SK-N-SH (cell line): ENCODE data around the gene LRP5. TPM values are rescaled to one million over a fixed set of nuclear protein-coding genes. Genes with fewer than 3 reads are reported as not detected.
A peak's percentile ranks its signal among the peaks of the same experiment; 100 is the strongest.

ENCODE experiments used
- CTCF ChIA-PET: fragments of 300-600, 350-600 bp; formaldehyde crosslinking; extraction: SDS; loops from one replicate; lab custom pipeline; 2021; lab: Yijun Ruan, JAX
- POLR2A ChIA-PET: fragments of 350-600 bp; sonication (Branson Sonifier 250); formaldehyde crosslinking; extraction: SDS; loops from one replicate; lab custom pipeline; 2020; ENCODE audit warnings: antibody characterized with exemption, inconsistent platforms; lab: Yijun Ruan, JAX
- DNase-seq: peaks from one replicate; pipeline ENCODE4 v3.0.0; 2012
- H2AFZ ChIP-seq: fragments of 200-600 bp; sonication (generic); 2 replicates; pipeline ENCODE4 v1.8.1; 2016; ENCODE audit warnings: antibody characterized with exemption, mild to moderate bottlenecking, low read depth
- H3F3A ChIP-seq: fragments of 200-600 bp; sonication (generic); replicated peaks from 2 replicates; pipeline ENCODE3; 2016; ENCODE audit warnings: antibody characterized with exemption, mild to moderate bottlenecking; ENCODE audit not compliant: insufficient read depth
- H3K27ac ChIP-seq, 2 experiments: fragments of 200-500 bp in 1 of 2; fragments of 200-600 bp in 1 of 2; sonication (Bioruptor generic) in 1 of 2; sonication (generic), shearing (Covaris generic) in 1 of 2; 2 replicates each; pipeline versions ENCODE4 v1.5.1 to v1.6.1; 2014 to 2016; ENCODE audit warnings: low read depth in 2 of 2, inconsistent platforms in 1 of 2, low read length in 1 of 2, mild to moderate bottlenecking in 1 of 2, mixed read lengths in 1 of 2
- H3K27me3 ChIP-seq: fragments of 200-600 bp; sonication (generic), shearing (Covaris generic); 2 replicates; pipeline ENCODE4 v1.6.1; 2016; ENCODE audit warnings: mixed run types; ENCODE audit not compliant: insufficient read depth
- H3K36me3 ChIP-seq, 2 experiments: fragments of 200-500 bp in 1 of 2; fragments of 200-600 bp in 1 of 2; sonication (Bioruptor generic) in 1 of 2; sonication (generic) in 1 of 2; replicated peaks in 1 of 2; 2 replicates each; pipeline versions ENCODE3 to v1.5.1; 2014 to 2016; ENCODE audit warnings: low read length in 1 of 2, mild to moderate bottlenecking in 1 of 2; ENCODE audit not compliant: insufficient read depth in 2 of 2, control insufficient read depth in 1 of 2
- H3K4me1 ChIP-seq, 2 experiments: fragments of 200-500 bp in 1 of 2; fragments of 200-600 bp in 1 of 2; sonication (Bioruptor generic) in 1 of 2; sonication (generic), shearing (Covaris generic) in 1 of 2; 2 replicates each; pipeline versions ENCODE4 v1.5.1 to v1.6.1; 2014 to 2016; ENCODE audit warnings: low read depth in 1 of 2, low read length in 1 of 2, mixed run types in 1 of 2; ENCODE audit not compliant: insufficient read depth in 2 of 2, control insufficient read depth in 1 of 2
- H3K4me2 ChIP-seq: fragments of 200-600 bp; sonication (generic), shearing (Covaris generic); 2 replicates; pipeline ENCODE4 v1.6.1; 2017; ENCODE audit warnings: mixed run types
- H3K4me3 ChIP-seq, 2 experiments: fragments of 200-500 bp in 1 of 2; fragments of 200-600 bp in 1 of 2; sonication (Bioruptor generic) in 1 of 2; sonication (generic), shearing (Covaris generic) in 1 of 2; 2 replicates each; pipeline versions ENCODE4 v1.5.1 to v1.8.1; 2014 to 2016; ENCODE audit warnings: low read depth in 2 of 2, inconsistent platforms in 1 of 2, low read length in 1 of 2, mild to moderate bottlenecking in 1 of 2, mixed read lengths in 1 of 2, moderate library complexity in 1 of 2
- H3K79me2 ChIP-seq: fragments of 200-600 bp; sonication (generic); 2 replicates; pipeline ENCODE4 v1.8.1; 2017; ENCODE audit warnings: mild to moderate bottlenecking; ENCODE audit not compliant: insufficient read depth
- H3K9ac ChIP-seq: fragments of 200-600 bp; sonication (generic); 2 replicates; pipeline ENCODE4 v1.6.1; 2017; ENCODE audit warnings: mixed run types
- H3K9me2 ChIP-seq: fragments of 200-600 bp; sonication (generic); 2 replicates; pipeline ENCODE4 v1.6.1; 2017; ENCODE audit warnings: mixed run types
- H3K9me3 ChIP-seq: fragments of 200-600 bp; sonication (generic); 2 replicates; pipeline ENCODE4 v1.6.1; 2017; ENCODE audit warnings: mixed run types, mild to moderate bottlenecking, moderate library complexity
- H4K20me1 ChIP-seq: fragments of 200-600 bp; sonication (generic); 2 replicates; pipeline ENCODE4 v1.6.1; 2017; ENCODE audit warnings: mild to moderate bottlenecking, mixed run types; ENCODE audit not compliant: insufficient read depth
- ELF1 ChIP-seq: IDR thresholded peaks from 2 replicates; pipeline ENCODE4 v1.4.0; 2012
- FOSL2 ChIP-seq: IDR thresholded peaks from 2 replicates; pipeline ENCODE4 v1.4.0; 2012; ENCODE audit warnings: low read depth, mild to moderate bottlenecking, moderate library complexity, borderline replicate concordance
- FOXM1 ChIP-seq: IDR thresholded peaks from 2 replicates; pipeline ENCODE4 v1.4.0; 2012; ENCODE audit warnings: low read depth, mild to moderate bottlenecking
- NRF1 ChIP-seq: IDR thresholded peaks from 2 replicates; pipeline ENCODE4 v1.6.1; 2012; ENCODE audit warnings: low read depth, mild to moderate bottlenecking, low read length
- POLR2AphosphoS5 ChIP-seq: IDR thresholded peaks from 2 replicates; pipeline ENCODE4 v1.6.1; 2012; ENCODE audit warnings: low read depth, low read length
- RAD21 ChIP-seq: IDR thresholded peaks from 2 replicates; pipeline ENCODE4 v1.6.1; 2012; ENCODE audit warnings: mild to moderate bottlenecking, low read length
- SMC3 ChIP-seq: IDR thresholded peaks from 2 replicates; pipeline ENCODE4 v1.6.1; 2012; ENCODE audit warnings: low read depth, low read length, improper control_type of control experiment
- TAF1 ChIP-seq: IDR thresholded peaks from 2 replicates; pipeline ENCODE4 v1.6.1; 2012; ENCODE audit warnings: low read depth, mild to moderate bottlenecking, low read length, moderate library complexity, borderline replicate concordance
- TEAD4 ChIP-seq: IDR thresholded peaks from 2 replicates; pipeline ENCODE4 v1.4.0; 2012; ENCODE audit warnings: mild to moderate bottlenecking, borderline replicate concordance; ENCODE audit not compliant: insufficient read depth
- WGBS: methylation state at CpG from one replicate; pipeline ENCODE4 v1.1.6; 2017; ENCODE audit warnings: low lambda C conversion rate; 5-methylcytosine and 5-hydroxymethylcytosine counted together
- polyA plus RNA-seq, 3 experiments: library from polyadenylated mRNA; depleted of rRNA; stranded (reverse); fragments of >200 nt; gene quantifications; 2 replicates each; pipeline ENCODE4 v1.2.3, GENCODE V29; 2012
- TF ChIP-seq, protein P1 (sequence below): fragments of 150-350 bp; IDR thresholded peaks from 2 replicates; pipeline ENCODE4 v1.6.1; 2017; ENCODE audit warnings: antibody characterized with exemption, low read length, low read depth, borderline replicate concordance
- TF ChIP-seq, protein P2 (sequence below): fragments of 200-600 bp; sonication (generic); IDR thresholded peaks from 2 replicates; pipeline ENCODE4 v1.6.1; 2017; ENCODE audit warnings: antibody characterized with exemption, mild to moderate bottlenecking, moderate library complexity

LRP5 gene
- polyA plus RNA-seq, 1 of the 3 experiments (the other 2 are of a cell fraction) = 15.0 TPM

GRCh38 chr11:68388595-68389198, 76.3 kb downstream of the LRP5 start:
- Histone ChIP-seq H3K4me1 (no peaks in the 10 kb centered on the region; a peak in 1 of 4 replicates), H3K9me2 (no peaks in the 10 kb centered on the region), H2AFZ (no peak overlapping the region), H3K4me2 (no peak overlapping the region), H3K4me3 (no peak overlapping the region), H3F3A (no peaks in the 10 kb centered on the region), H3K9ac (no peak overlapping the region), H3K36me3 (peaks cover 4 to 7% of the 10 kb centered on the region in 2 experiments), H3K9me3 (no peaks in the 10 kb centered on the region), H3K79me2 (no peaks in the 10 kb centered on the region), H3K27me3 (no peaks in the 10 kb centered on the region), H4K20me1 (0 out of 2 replicates have a peak, but pooled peaks cover 1% of the 10 kb centered on the region), H3K27ac (no peak overlapping the region)
- CTCF ChIA-PET = interaction anchor here (1.3 to 1.8 kb wide), 2 partner anchors 34 to 91 kb away, joined by 3 to 7 read pairs; no protein-coding TSS in a partner anchor
- 92% methylated on average over 9 of the region's 11 CpGs for WGBS
- POLR2A ChIA-PET = no interaction called here
- DNase-seq = no peak
- TF ChIP-seq RAD21 = peak; percentile 26; the same call in 1 of the 2 replicates
- TF ChIP-seq, protein P1, sequence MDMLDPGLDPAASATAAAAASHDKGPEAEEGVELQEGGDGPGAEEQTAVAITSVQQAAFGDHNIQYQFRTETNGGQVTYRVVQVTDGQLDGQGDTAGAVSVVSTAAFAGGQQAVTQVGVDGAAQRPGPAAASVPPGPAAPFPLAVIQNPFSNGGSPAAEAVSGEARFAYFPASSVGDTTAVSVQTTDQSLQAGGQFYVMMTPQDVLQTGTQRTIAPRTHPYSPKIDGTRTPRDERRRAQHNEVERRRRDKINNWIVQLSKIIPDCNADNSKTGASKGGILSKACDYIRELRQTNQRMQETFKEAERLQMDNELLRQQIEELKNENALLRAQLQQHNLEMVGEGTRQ = no peak

DNA sequence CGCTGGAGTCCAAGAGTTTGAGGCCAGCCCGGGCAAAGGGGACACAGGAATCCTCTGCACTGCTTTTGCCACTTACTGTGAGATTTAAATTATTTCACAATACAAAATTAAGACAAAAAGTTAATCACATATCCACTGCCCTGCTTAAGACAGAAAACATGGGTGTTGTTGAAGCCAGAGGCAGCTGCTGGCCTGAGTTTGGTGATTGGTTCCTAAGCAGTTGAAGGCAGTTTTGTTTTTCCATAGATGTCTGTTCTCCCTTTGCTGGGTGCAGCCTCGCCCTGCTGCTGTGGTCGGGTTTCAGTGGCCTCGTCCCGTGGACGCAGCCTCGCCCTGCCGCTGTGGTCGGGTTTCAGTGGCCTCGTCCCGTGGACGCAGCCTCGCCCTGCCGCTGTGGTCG, 77.9 kb downstream of the LRP5 start:
- Histone ChIP-seq H3K79me2 (no peaks in the 10 kb centered on the region), H3K4me1 (no peaks in the 10 kb centered on the region), H3F3A (no peaks in the 10 kb centered on the region), H3K4me3 (no peak overlapping the region), H3K9me2 (no peaks in the 10 kb centered on the region), H4K20me1 (no peaks in the 10 kb centered on the region), H2AFZ (no peak overlapping the region), H3K9ac (no peak overlapping the region), H3K36me3 (peaks cover 4 to 7% of the 10 kb centered on the region in 2 experiments), H3K4me2 (no peak overlapping the region), H3K27ac (no peak overlapping the region), H3K9me3 (no peaks in the 10 kb centered on the region), H3K27me3 (no peaks in the 10 kb centered on the region)
- ChIA-PET CTCF (interaction anchor here (0.9 kb wide), 1 partner anchor 133 kb away, joined by 4 read pairs; no protein-coding TSS in a partner anchor), POLR2A (no interaction called here)
- TF ChIP-seq POLR2AphosphoS5 (no peak), TEAD4 (no peak), NRF1 (no peak), FOSL2 (no peak), ELF1 (no peak), FOXM1 (no peak), TAF1 (no peak), SMC3 (no peak)
- TF ChIP-seq, protein P2, sequence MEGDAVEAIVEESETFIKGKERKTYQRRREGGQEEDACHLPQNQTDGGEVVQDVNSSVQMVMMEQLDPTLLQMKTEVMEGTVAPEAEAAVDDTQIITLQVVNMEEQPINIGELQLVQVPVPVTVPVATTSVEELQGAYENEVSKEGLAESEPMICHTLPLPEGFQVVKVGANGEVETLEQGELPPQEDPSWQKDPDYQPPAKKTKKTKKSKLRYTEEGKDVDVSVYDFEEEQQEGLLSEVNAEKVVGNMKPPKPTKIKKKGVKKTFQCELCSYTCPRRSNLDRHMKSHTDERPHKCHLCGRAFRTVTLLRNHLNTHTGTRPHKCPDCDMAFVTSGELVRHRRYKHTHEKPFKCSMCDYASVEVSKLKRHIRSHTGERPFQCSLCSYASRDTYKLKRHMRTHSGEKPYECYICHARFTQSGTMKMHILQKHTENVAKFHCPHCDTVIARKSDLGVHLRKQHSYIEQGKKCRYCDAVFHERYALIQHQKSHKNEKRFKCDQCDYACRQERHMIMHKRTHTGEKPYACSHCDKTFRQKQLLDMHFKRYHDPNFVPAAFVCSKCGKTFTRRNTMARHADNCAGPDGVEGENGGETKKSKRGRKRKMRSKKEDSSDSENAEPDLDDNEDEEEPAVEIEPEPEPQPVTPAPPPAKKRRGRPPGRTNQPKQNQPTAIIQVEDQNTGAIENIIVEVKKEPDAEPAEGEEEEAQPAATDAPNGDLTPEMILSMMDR = no peak
- 100% methylated on average over 2 of the region's 16 CpGs for WGBS
- DNase-seq = no peak
